Right atrium auricular region (tissue), 2 donors: Measurements from ENCODE around the gene PDGFA. TPM values are rescaled to one million over a fixed set of nuclear protein-coding genes. Genes with fewer than 3 reads are reported as not detected.

Source experiments
- DNase-seq: peaks from one replicate; pipeline ENCODE4 v3.0.0-alpha.2; 2019; ENCODE audit warnings: low spot score
- H3K27ac ChIP-seq, 2 donors: fragments of 200-600 bp; sonication (generic); 1 replicate in 1 of 2; 2 replicates in 1 of 2; pipeline ENCODE4 v1.5.1; 2016 to 2019
- H3K27me3 ChIP-seq, 2 donors: fragments of 200-600 bp; sonication (generic); one replicate each; pipeline versions ENCODE4 v1.5.1 to v1.6.0; 2017 to 2019
- H3K36me3 ChIP-seq: fragments of 200-600 bp; sonication (generic); one replicate; pipeline ENCODE4 v1.5.1; 2016
- H3K4me1 ChIP-seq, 2 donors: fragments of 200-600 bp; sonication (generic); one replicate each; pipeline versions ENCODE4 v1.5.1 to v1.6.0; 2017 to 2019
- H3K4me3 ChIP-seq, 2 donors: fragments of 200-600 bp; sonication (generic); 1 replicate in 1 of 2; 2 replicates in 1 of 2; pipeline ENCODE4 v1.5.1; 2017 to 2019; ENCODE audit warnings: mild to moderate bottlenecking in 1 of 2, moderate library complexity in 1 of 2
- H3K9me3 ChIP-seq, 2 donors: fragments of 200-600 bp; sonication (generic); one replicate each; pipeline ENCODE4 v1.5.1; 2019
- total RNA-seq, 2 donors: library from RNA; depleted of rRNA; stranded (reverse); fragments of >200 nt; gene quantifications; one replicate each; pipeline ENCODE4 v1.1.0, GENCODE V29; 2016
- TF ChIP-seq, protein P1 (sequence below), 2 donors: fragments of 200-600 bp; sonication (generic); IDR thresholded peaks; one replicate each; pipeline ENCODE4 v1.5.1; 2019; ENCODE audit warnings: antibody characterized with exemption in 2 of 2

The PDGFA gene
- total RNA-seq, 2 donors from 2014 or later = 31.8 to 34.2 TPM

- no peaks in the 10 kb centered on the region for H3K27me3 ChIP-seq
- no peaks in the 10 kb centered on the region for H3K9me3 ChIP-seq
- no peak for DNase-seq
- TF ChIP-seq, protein P1, sequence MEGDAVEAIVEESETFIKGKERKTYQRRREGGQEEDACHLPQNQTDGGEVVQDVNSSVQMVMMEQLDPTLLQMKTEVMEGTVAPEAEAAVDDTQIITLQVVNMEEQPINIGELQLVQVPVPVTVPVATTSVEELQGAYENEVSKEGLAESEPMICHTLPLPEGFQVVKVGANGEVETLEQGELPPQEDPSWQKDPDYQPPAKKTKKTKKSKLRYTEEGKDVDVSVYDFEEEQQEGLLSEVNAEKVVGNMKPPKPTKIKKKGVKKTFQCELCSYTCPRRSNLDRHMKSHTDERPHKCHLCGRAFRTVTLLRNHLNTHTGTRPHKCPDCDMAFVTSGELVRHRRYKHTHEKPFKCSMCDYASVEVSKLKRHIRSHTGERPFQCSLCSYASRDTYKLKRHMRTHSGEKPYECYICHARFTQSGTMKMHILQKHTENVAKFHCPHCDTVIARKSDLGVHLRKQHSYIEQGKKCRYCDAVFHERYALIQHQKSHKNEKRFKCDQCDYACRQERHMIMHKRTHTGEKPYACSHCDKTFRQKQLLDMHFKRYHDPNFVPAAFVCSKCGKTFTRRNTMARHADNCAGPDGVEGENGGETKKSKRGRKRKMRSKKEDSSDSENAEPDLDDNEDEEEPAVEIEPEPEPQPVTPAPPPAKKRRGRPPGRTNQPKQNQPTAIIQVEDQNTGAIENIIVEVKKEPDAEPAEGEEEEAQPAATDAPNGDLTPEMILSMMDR (IDR thresholded peaks at IDR 0.05) = no peak
- H3K27ac ChIP-seq = no peak overlapping the region
- H3K36me3 ChIP-seq = no peaks in the 10 kb centered on the region
- H3K4me3 ChIP-seq = no peak overlapping the region
- H3K4me1 ChIP-seq = peaks cover 0 to 28% of the 10 kb centered on the region in 2 donors
Observed at GRCh38 chr7:451255-452225, 68.1 kb downstream of the PDGFA start.

- TF ChIP-seq, protein P1 (IDR thresholded peaks at IDR 0.05) = no peak
- no peak for DNase-seq
- peaks cover 0 to 28% of the 10 kb centered on the region in 2 donors for H3K4me1 ChIP-seq
- no peaks in the 10 kb centered on the region for H3K9me3 ChIP-seq
- H3K36me3 ChIP-seq = no peaks in the 10 kb centered on the region
- H3K27ac ChIP-seq = no peak overlapping the region
- no peaks in the 10 kb centered on the region for H3K27me3 ChIP-seq
- H3K4me3 ChIP-seq = no peak overlapping the region
Observed at GRCh38 chr7:450741-451140, 68.9 kb downstream of the PDGFA start.

DNA sequence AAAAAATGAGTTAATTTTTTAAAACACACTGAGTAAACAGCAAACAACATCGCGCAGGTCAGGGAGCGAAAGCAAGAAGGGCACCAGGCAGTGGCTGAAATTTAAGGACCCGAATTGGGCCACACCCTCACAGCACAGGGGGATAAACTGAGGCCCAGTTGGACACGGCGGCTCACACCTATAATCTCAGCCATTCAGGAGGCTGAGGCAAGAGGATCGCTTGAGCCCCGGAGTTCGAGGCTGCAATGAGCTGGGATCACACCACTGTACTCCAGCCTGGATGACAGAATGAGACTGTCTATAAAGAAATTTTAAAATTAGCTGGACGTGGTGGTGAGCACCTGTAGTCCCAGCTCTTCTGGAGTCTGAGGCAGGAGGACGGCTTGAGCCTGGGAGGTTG is 69.6 kb downstream of the PDGFA start:
- Histone ChIP-seq H3K27me3 (no peaks in the 10 kb centered on the region), H3K4me3 (no peak overlapping the region), H3K36me3 (no peaks in the 10 kb centered on the region), H3K27ac (no peak overlapping the region), H3K9me3 (no peaks in the 10 kb centered on the region), H3K4me1 (peaks cover 0 to 21% of the 10 kb centered on the region in 2 donors)
- no peak for DNase-seq
- TF ChIP-seq, protein P1 (IDR thresholded peaks at IDR 0.05) = no peak

- Histone ChIP-seq H3K4me1 (peaks cover 0 to 20% of the 10 kb centered on the region in 2 donors), H3K4me3 (no peak overlapping the region), H3K27me3 (no peaks in the 10 kb centered on the region), H3K9me3 (no peaks in the 10 kb centered on the region), H3K36me3 (no peaks in the 10 kb centered on the region), H3K27ac (no peak overlapping the region)
- DNase-seq = no peak
- TF ChIP-seq, protein P1 (IDR thresholded peaks at IDR 0.05) = no peak
Observed at GRCh38 chr7:449324-450019, 70.2 kb downstream of the PDGFA start.

GRCh38 chr7:447523-447922 is 72.1 kb downstream of the PDGFA start:
- peaks cover 0 to 11% of the 10 kb centered on the region in 2 donors for H3K4me1 ChIP-seq
- DNase-seq = no peak
- no peaks in the 10 kb centered on the region for H3K36me3 ChIP-seq
- TF ChIP-seq, protein P1 (IDR thresholded peaks at IDR 0.05) = no peak
- H3K9me3 ChIP-seq = no peaks in the 10 kb centered on the region
- no peak overlapping the region for H3K27ac ChIP-seq
- no peaks in the 10 kb centered on the region for H3K27me3 ChIP-seq
- no peak overlapping the region for H3K4me3 ChIP-seq

Other genes starting within 250 kb of the PDGFA start
- gene FOXL3, start 229.7 kb downstream of the PDGFA start, total RNA-seq = not detected
- gene DNAAF5, start 206.9 kb upstream of the PDGFA start, total RNA-seq = 10 to 100 TPM; 19.0 to 35.5 TPM
- gene PRKAR1B, start 207.4 kb upstream of the PDGFA start, total RNA-seq = 10 to 100 TPM; 15.1 to 15.9 TPM